Measurements from ENCODE around the gene TMEM184B.

- no peak for TF ChIP-seq EZH2 (IDR thresholded peaks at IDR 0.05; ENCODE audit: borderline replicate concordance, insufficient read depth, low read depth, low read length, poor library complexity, severe bottlenecking)
- TF ChIP-seq, protein P1, sequence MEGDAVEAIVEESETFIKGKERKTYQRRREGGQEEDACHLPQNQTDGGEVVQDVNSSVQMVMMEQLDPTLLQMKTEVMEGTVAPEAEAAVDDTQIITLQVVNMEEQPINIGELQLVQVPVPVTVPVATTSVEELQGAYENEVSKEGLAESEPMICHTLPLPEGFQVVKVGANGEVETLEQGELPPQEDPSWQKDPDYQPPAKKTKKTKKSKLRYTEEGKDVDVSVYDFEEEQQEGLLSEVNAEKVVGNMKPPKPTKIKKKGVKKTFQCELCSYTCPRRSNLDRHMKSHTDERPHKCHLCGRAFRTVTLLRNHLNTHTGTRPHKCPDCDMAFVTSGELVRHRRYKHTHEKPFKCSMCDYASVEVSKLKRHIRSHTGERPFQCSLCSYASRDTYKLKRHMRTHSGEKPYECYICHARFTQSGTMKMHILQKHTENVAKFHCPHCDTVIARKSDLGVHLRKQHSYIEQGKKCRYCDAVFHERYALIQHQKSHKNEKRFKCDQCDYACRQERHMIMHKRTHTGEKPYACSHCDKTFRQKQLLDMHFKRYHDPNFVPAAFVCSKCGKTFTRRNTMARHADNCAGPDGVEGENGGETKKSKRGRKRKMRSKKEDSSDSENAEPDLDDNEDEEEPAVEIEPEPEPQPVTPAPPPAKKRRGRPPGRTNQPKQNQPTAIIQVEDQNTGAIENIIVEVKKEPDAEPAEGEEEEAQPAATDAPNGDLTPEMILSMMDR (IDR thresholded peaks at IDR 0.05) = no peak
Measured at GRCh38 chr22:38218661-38219622, 53.9 kb downstream of the TMEM184B start.
